Smooth muscle cell (in vitro differentiated cells): ENCODE measurements around the gene BMPER. TPM values are rescaled to one million over a fixed set of nuclear protein-coding genes. Genes with fewer than 3 reads are reported as not detected.
A peak's percentile ranks its signal among the peaks of the same experiment; 100 is the strongest.

Experiments used
- DNase-seq: peaks from one replicate; lab custom pipeline; 2025; ENCODE audit not compliant: unreplicated experiment; lab: John Stamatoyannopoulos, UW
- H2AFZ ChIP-seq: fragments of 200-600 bp; sonication (generic); 2 replicates; pipeline ENCODE4 v1.6.0; 2016; ENCODE audit warnings: antibody characterized with exemption, low read depth, mild to moderate bottlenecking
- H3F3A ChIP-seq: fragments of 200-600 bp; sonication (generic); 2 replicates; pipeline ENCODE4 v1.6.0; 2017; ENCODE audit warnings: antibody characterized with exemption, low read depth
- H3K27ac ChIP-seq: fragments of 200-600 bp; sonication (generic); 2 replicates; pipeline ENCODE4 v1.5.1; 2016; ENCODE audit warnings: low read depth, mild to moderate bottlenecking
- H3K27me3 ChIP-seq: fragments of 200-600 bp; sonication (generic); 2 replicates; pipeline ENCODE4 v1.6.1; 2016; ENCODE audit warnings: low read depth, mild to moderate bottlenecking
- H3K36me3 ChIP-seq: fragments of 200-600 bp; sonication (generic); 2 replicates; pipeline ENCODE4 v1.5.1; 2016; ENCODE audit warnings: low read depth
- H3K4me1 ChIP-seq: fragments of 200-600 bp; sonication (generic); 2 replicates; pipeline ENCODE4 v1.5.1; 2016; ENCODE audit warnings: low read depth
- H3K4me2 ChIP-seq: fragments of 200-600 bp; sonication (generic); 2 replicates; pipeline ENCODE4 v1.6.0; 2016; ENCODE audit warnings: mild to moderate bottlenecking
- H3K4me3 ChIP-seq: fragments of 200-600 bp; sonication (generic); 2 replicates; pipeline ENCODE4 v1.5.1; 2016; ENCODE audit warnings: mild to moderate bottlenecking
- H3K79me2 ChIP-seq: fragments of 200-600 bp; sonication (generic); 2 replicates; pipeline ENCODE4 v1.6.0; 2016; ENCODE audit warnings: low read depth, mild to moderate bottlenecking
- H3K9ac ChIP-seq: fragments of 200-600 bp; sonication (generic); 2 replicates; pipeline ENCODE4 v1.6.0; 2016; ENCODE audit warnings: low read depth
- H3K9me3 ChIP-seq: fragments of 200-600 bp; sonication (generic); replicated peaks from 2 replicates; pipeline ENCODE4 v1.5.1; 2016; ENCODE audit warnings: low read depth
- H4K20me1 ChIP-seq: fragments of 200-600 bp; sonication (generic); 2 replicates; pipeline ENCODE4 v1.6.0; 2016; ENCODE audit warnings: low read depth
- CTCF ChIP-seq: fragments of 200-600 bp; sonication (generic); IDR thresholded peaks from 2 replicates; pipeline ENCODE4 v1.5.1; 2017; ENCODE audit warnings: borderline replicate concordance, mild to moderate bottlenecking, antibody characterized with exemption; ENCODE audit not compliant: insufficient read depth, poor library complexity, severe bottlenecking
- WGBS: methylation state at CpG from one replicate; pipeline ENCODE4 v1.1.7; 2016; ENCODE audit warnings: low lambda C conversion rate; 5-methylcytosine and 5-hydroxymethylcytosine counted together
- polyA plus RNA-seq: library from polyadenylated mRNA; unstranded; fragments of >200 nt; fragmentation: Nextera tagmentation; extraction: Ambion mirVana; gene quantifications from 2 replicates; pipeline ENCODE4 v1.2.1, GENCODE V29; 2016
- total RNA-seq: library from RNA; depleted of rRNA; stranded (reverse); fragments of >200 nt; gene quantifications from 2 replicates; pipeline ENCODE4 v1.2.3, GENCODE V29; 2014

The BMPER gene
- total and polyA plus RNA-seq, 2 experiments from 2014 or later = 3.0 to 21.9 TPM

DNA sequence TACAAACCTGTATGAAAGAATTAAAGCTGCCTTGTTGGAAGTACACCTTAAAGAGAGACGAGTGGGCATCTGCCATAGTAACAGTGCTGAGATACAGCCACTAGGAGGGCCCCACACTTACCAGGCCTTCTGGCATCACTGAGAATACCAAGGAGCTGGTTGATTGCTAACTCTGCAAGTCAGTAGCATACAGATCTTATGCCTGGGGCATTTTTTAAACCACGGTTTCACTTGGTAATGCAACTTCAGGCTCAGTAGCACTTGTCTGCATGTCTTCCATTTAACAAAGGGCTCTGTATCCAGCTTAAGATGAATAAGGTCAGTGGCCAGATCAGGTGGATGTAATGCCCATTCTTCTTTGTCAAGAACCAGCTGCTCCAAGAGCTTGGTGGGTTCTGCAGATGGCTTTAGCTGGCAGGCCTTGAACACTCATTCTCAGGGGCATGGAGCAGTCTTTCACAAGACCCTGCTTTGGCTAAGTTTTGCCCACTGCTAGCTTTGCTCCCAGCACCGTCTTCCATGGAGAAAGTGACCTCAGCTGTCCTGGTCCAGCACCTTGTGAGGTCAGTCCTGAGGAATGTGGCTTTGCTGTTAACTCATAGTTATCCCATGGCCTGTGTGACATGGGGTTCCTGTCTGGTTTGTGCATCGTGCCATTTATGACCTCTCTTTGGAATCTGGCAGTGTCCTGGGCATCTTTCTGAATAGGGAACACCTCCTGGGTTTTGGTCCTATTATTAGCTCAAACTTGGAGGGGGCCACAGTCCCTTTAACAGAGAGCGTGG is 68.1 kb downstream of the BMPER start:
- Histone ChIP-seq H3K9ac (no peak overlapping the region), H3K36me3 (no peaks in the 10 kb centered on the region), H3K4me2 (no peak overlapping the region), H3K79me2 (no peaks in the 10 kb centered on the region), H3K4me3 (no peak overlapping the region), H3F3A (no peaks in the 10 kb centered on the region), H3K4me1 (peaks cover 11% of the 10 kb centered on the region), H3K9me3 (no peaks in the 10 kb centered on the region), H3K27me3 (no peaks in the 10 kb centered on the region), H3K27ac (no peak overlapping the region), H4K20me1 (no peaks in the 10 kb centered on the region), H2AFZ (no peak overlapping the region)
- 58% methylated on average over 5 of the region's 5 CpGs for WGBS
- TF ChIP-seq CTCF = no peak
- no peak for DNase-seq

DNA sequence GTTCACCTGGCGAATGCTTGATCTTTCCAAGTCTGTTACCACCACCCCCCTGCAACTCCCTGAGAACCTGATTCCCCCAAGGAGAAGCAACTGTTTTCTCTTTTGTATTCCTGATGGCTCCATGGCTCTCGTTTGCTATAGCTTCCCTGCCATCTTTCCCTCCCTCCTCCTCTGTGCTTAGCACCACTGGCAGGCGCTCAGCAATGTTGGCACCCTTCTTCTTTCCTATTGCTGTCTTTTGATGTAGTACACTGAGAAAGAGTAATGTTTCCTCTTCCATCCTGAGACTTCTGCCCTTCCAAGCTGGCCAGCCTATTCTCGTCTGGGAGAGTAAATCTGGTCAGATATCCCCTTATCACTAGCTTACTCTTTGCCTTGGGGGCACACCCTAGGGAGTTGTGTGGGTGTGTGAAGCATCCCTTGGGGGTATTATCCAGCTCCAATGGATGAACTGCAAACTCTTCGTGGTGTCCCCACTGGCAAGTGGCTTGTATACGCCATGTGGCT is 74.0 kb downstream of the BMPER start:
- DNase-seq = no peak
- peak overlapping the region; percentile 89 for H3K27ac ChIP-seq
- peaks cover 12% of the 10 kb centered on the region for H3K4me1 ChIP-seq
- H3K9ac ChIP-seq = peak overlapping the region; percentile 8
- H3F3A ChIP-seq = peaks cover 5% of the 10 kb centered on the region
- H3K4me2 ChIP-seq = peak overlapping the region; percentile 38
- TF ChIP-seq CTCF = no peak
- 52% methylated on average over 6 of the region's 6 CpGs for WGBS
- no peaks in the 10 kb centered on the region for H4K20me1 ChIP-seq
- no peaks in the 10 kb centered on the region for H3K79me2 ChIP-seq
- H2AFZ ChIP-seq = no peak overlapping the region
- no peaks in the 10 kb centered on the region for H3K9me3 ChIP-seq
- no peaks in the 10 kb centered on the region for H3K27me3 ChIP-seq
- H3K4me3 ChIP-seq = no peak overlapping the region
- H3K36me3 ChIP-seq = no peaks in the 10 kb centered on the region

- Histone ChIP-seq H3F3A (peaks cover 5% of the 10 kb centered on the region), H3K27me3 (no peaks in the 10 kb centered on the region), H3K79me2 (no peaks in the 10 kb centered on the region), H3K27ac (peak overlapping the region; percentile 89), H2AFZ (no peak overlapping the region), H3K9ac (peak overlapping the region; percentile 74), H4K20me1 (no peaks in the 10 kb centered on the region), H3K4me2 (peak overlapping the region; percentile 38), H3K4me3 (no peak overlapping the region), H3K36me3 (no peaks in the 10 kb centered on the region), H3K9me3 (no peaks in the 10 kb centered on the region), H3K4me1 (peaks cover 12% of the 10 kb centered on the region)
- no peak for DNase-seq
- WGBS = 5% methylated on average over 8 of the region's 8 CpGs
- no peak for TF ChIP-seq CTCF
Measured at GRCh38 chr7:33979807-33980355, 74.5 kb downstream of the BMPER start.

DNA sequence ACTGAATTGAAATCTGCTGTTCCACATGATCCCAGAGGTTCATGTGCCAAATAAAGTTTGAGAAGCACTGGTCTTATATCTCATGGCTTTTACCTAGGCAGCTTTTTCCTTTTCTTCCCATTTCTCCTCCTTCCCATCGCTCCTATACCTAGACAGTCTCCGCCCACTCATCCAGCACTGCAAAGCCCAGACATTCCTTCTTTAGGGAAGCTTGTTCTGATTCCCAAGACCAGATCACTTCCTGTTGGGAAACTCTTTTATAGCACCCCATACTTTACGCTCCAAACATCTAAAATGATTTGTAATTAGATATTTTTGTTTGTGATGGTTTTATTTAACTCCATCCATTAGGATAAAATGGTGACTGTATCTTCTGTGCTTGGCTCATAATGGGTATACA is 75.9 kb downstream of the BMPER start:
- Histone ChIP-seq H3K4me1 (peaks cover 12% of the 10 kb centered on the region), H3K4me3 (no peak overlapping the region), H3K9ac (peak overlapping the region; percentile 74), H2AFZ (no peak overlapping the region), H3K27ac (peak overlapping the region; percentile 89), H3K4me2 (peak overlapping the region; percentile 38), H3K27me3 (no peaks in the 10 kb centered on the region), H3K9me3 (no peaks in the 10 kb centered on the region), H3K36me3 (no peaks in the 10 kb centered on the region), H3K79me2 (no peaks in the 10 kb centered on the region), H3F3A (peaks cover 16% of the 10 kb centered on the region), H4K20me1 (no peaks in the 10 kb centered on the region)
- no peak for DNase-seq
- TF ChIP-seq CTCF = no peak
- 61% methylated on average over 3 of the region's 3 CpGs for WGBS
